Esophagus muscularis mucosa (tissue), 4 donors: ENCODE measurements around the gene HAPLN3. TPM values are rescaled to one million over a fixed set of nuclear protein-coding genes. Genes with fewer than 3 reads are reported as not detected.

Source experiments
- DNase-seq: peaks from one replicate; pipeline ENCODE4 v3.0.0-alpha.2; 2017; ENCODE audit errors: extremely low spot score
- H3K27ac ChIP-seq, 4 donors: fragments of 200-600 bp; sonication (generic); replicated peaks in 1 of 4; 1 replicate in 3 of 4; 2 replicates in 1 of 4; pipeline ENCODE4 v1.5.1; 2016 to 2019; ENCODE audit warnings: mild to moderate bottlenecking in 1 of 4
- H3K27me3 ChIP-seq, 4 donors: fragments of 200-600 bp; sonication (generic); one replicate each; pipeline versions ENCODE4 v1.5.1 to v1.6.0; 2016 to 2019
- H3K36me3 ChIP-seq, 4 donors: fragments of 200-600 bp; sonication (generic); one replicate each; pipeline ENCODE4 v1.5.1; 2016 to 2019
- H3K4me1 ChIP-seq, 4 donors: fragments of 200-600 bp; sonication (generic); one replicate each; pipeline ENCODE4 v1.5.1; 2016 to 2019
- H3K4me3 ChIP-seq, 4 donors: fragments of 200-600 bp; sonication (generic); 1 replicate in 2 of 4; 2 replicates in 2 of 4; pipeline ENCODE4 v1.5.1; 2016 to 2019; ENCODE audit warnings: mild to moderate bottlenecking in 4 of 4, moderate library complexity in 1 of 4
- H3K9me3 ChIP-seq, 4 donors: fragments of 200-600 bp; sonication (generic); 1 replicate in 3 of 4; 2 replicates in 1 of 4; pipeline ENCODE4 v1.5.1; 2016 to 2019
- EP300 ChIP-seq: sonication (generic); formaldehyde crosslinking; IDR thresholded peaks from one replicate; pipeline ENCODE4 v1.6.1; 2017; ENCODE audit warnings: antibody characterized with exemption
- POLR2A ChIP-seq: fragments of 450-650 bp; IDR thresholded peaks from one replicate; pipeline ENCODE4 v1.6.1; 2017; ENCODE audit warnings: antibody characterized with exemption, moderate library complexity, mild to moderate bottlenecking, low read depth
- POLR2AphosphoS5 ChIP-seq, 2 donors: sonication (generic); formaldehyde crosslinking; IDR thresholded peaks; one replicate each; pipeline ENCODE4 v1.6.1; 2017; ENCODE audit warnings: antibody characterized with exemption in 2 of 2
- WGBS: methylation state at CpG from one replicate; pipeline ENCODE4 v1.1.5; 2018; 5-methylcytosine and 5-hydroxymethylcytosine counted together
- intact Hi-C: fragments of 100-400 bp; cut with DNase I; formaldehyde crosslinking; loops from one replicate; pipeline ENCODE4 v1.15.1; 2023
- total RNA-seq, 4 donors: library from RNA; depleted of rRNA; stranded (reverse); fragments of >200 nt; gene quantifications; one replicate each; pipeline versions ENCODE4 v1.1.0 to v1.2.1, GENCODE V29; 2016
- TF ChIP-seq, protein P1 (sequence below), 3 experiments: fragments of 200-600 bp in 2 of 3; fragments of 450-650 bp in 1 of 3; sonication (generic) in 2 of 3; IDR thresholded peaks; one replicate each; pipeline ENCODE4 v1.5.1; 2017 to 2019; ENCODE audit warnings: antibody characterized with exemption in 3 of 3, mild to moderate bottlenecking in 2 of 3, moderate library complexity in 1 of 3

The HAPLN3 gene
- total RNA-seq, 4 donors from 2014 or later, result 5.0 to 13.4 (median 9.9) TPM

DNA sequence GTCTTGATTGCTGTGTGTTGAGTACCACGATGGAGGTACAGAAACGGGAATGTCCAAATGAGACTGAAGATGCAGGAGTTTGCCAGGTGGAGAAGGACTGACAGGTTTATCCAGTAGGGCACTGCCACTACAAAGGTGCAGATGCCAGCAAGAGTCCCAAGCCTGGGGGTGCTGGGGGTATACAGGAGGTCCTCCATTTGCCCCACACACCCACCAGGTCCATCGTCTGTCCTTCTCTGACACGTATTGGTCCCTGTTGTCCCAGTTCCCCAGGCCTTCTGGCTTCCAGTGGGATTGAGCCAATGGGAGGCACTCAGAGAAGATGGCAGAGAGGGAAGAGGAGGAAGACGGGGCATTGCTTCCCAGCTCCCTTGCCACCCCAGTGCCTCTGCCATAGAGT, 6.6 kb downstream of the HAPLN3 start:
- intact Hi-C loops, result no loop called here
- TF ChIP-seq POLR2A, result no peak
- TF ChIP-seq, protein P1, sequence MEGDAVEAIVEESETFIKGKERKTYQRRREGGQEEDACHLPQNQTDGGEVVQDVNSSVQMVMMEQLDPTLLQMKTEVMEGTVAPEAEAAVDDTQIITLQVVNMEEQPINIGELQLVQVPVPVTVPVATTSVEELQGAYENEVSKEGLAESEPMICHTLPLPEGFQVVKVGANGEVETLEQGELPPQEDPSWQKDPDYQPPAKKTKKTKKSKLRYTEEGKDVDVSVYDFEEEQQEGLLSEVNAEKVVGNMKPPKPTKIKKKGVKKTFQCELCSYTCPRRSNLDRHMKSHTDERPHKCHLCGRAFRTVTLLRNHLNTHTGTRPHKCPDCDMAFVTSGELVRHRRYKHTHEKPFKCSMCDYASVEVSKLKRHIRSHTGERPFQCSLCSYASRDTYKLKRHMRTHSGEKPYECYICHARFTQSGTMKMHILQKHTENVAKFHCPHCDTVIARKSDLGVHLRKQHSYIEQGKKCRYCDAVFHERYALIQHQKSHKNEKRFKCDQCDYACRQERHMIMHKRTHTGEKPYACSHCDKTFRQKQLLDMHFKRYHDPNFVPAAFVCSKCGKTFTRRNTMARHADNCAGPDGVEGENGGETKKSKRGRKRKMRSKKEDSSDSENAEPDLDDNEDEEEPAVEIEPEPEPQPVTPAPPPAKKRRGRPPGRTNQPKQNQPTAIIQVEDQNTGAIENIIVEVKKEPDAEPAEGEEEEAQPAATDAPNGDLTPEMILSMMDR (IDR thresholded peaks at IDR 0.05), result no peak
- no peak for TF ChIP-seq EP300
- no peak for TF ChIP-seq POLR2AphosphoS5 (IDR thresholded peaks at IDR 0.05)
- Histone ChIP-seq H3K9me3 (no peaks in the 10 kb centered on the region), H3K27me3 (peaks cover 0 to 23% (median 6%) of the 10 kb centered on the region in 4 donors), H3K4me3 (no peak overlapping the region), H3K36me3 (peaks cover 0 to 3% (median 0%) of the 10 kb centered on the region in 4 donors), H3K27ac (no peak overlapping the region), H3K4me1 (no peaks in the 10 kb centered on the region)
- 89% methylated on average over 5 of the region's 5 CpGs for WGBS
- no peak for DNase-seq

DNA sequence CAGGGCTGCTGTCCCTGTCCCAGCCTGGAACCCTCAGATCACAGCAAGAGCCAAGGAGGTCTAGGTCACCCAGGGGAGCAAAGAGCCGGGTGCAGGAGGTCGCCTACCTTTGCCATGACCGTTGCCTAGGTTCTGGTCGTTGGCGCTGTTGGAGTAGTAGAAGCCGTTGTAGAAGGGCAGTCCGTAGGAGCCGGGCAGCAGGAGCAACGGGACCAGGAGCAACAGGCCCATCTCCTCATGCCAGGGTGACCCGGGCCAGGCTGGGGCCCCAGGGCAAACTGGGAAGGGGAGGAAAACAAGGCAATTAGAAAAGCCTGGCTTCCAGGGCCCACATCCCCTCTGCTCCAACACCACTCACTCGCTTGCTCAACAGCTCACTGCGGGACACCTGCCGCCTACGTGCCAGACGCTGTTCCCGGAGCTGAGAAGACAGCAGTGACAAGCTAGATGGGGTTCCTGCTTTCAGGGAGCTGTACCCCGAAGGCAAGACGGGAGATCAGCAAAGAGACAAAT, 8.2 kb downstream of the HAPLN3 start:
- TF ChIP-seq POLR2A (no peak), EP300 (no peak), POLR2AphosphoS5 (IDR thresholded peaks at IDR 0.05) (no peak)
- TF ChIP-seq, protein P1 (IDR thresholded peaks at IDR 0.05), result no peak
- H3K4me3 ChIP-seq, result no peak overlapping the region
- H3K9me3 ChIP-seq, result no peaks in the 10 kb centered on the region
- H3K27ac ChIP-seq, result no peak overlapping the region
- H3K36me3 ChIP-seq, result peaks cover 0 to 3% (median 0%) of the 10 kb centered on the region in 4 donors
- peaks cover 0 to 7% (median 0%) of the 10 kb centered on the region in 4 donors for H3K27me3 ChIP-seq
- 84% methylated on average over 15 of the region's 18 CpGs for WGBS
- H3K4me1 ChIP-seq, result no peaks in the 10 kb centered on the region
- no peak for DNase-seq
- intact Hi-C loops, result no loop called here

DNA sequence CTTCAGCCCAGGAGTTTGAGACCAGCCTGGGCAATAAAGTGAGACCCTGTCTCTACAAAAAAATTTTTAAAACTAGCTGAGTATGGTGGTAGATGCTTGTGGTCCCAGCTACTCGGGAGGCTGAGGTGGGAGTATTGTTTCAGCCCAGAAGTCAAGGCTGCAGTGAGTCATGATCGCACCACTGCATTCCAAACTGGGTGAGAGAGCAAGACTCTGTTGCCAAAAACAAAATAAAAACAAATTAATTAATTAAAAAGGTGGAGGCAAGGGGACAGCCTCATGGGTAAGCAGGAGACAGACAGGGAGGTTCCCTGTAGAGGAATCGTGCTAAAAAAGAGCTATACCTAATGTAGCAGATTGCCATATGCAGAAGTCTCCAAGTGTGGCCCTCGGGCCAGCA, 12.6 kb downstream of the HAPLN3 start:
- TF ChIP-seq POLR2AphosphoS5 (IDR thresholded peaks at IDR 0.05), result no peak
- TF ChIP-seq POLR2A, result no peak
- TF ChIP-seq EP300, result no peak
- TF ChIP-seq, protein P1 (IDR thresholded peaks at IDR 0.05), result no peak
- no peak overlapping the region for H3K4me3 ChIP-seq
- H3K9me3 ChIP-seq, result no peaks in the 10 kb centered on the region
- intact Hi-C loops, result no loop called here
- DNase-seq, result no peak
- no peak overlapping the region for H3K27ac ChIP-seq
- no peaks in the 10 kb centered on the region for H3K4me1 ChIP-seq
- H3K27me3 ChIP-seq, result no peaks in the 10 kb centered on the region
- WGBS, result 89% methylated on average over 4 of the region's 4 CpGs
- peaks cover 0 to 11% (median 3%) of the 10 kb centered on the region in 4 donors for H3K36me3 ChIP-seq

DNA sequence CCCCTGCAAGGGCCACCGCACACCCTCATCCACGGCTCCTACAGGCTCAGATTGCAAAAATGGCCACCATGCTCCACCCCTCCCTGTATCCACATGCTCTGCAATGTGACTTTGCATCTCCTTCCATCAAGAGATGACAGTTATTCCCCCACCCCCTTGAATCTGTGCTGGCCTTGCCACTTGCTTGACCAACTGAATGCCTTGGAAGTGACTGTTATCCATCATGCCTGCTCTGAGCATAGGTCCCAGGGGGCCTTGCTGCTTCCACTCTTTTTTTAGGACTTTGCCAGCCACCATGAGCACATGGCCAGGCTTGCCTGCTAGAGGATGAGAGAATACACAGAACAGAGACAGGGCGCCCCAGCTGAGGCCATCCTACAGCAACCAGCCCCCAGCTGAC, 13.6 kb downstream of the HAPLN3 start:
- Histone ChIP-seq H3K36me3 (peaks cover 0 to 11% (median 3%) of the 10 kb centered on the region in 4 donors), H3K9me3 (no peaks in the 10 kb centered on the region), H3K27ac (no peak overlapping the region), H3K27me3 (no peaks in the 10 kb centered on the region), H3K4me3 (no peak overlapping the region), H3K4me1 (no peaks in the 10 kb centered on the region)
- intact Hi-C loops, result no loop called here
- no peak for DNase-seq
- no peak for TF ChIP-seq POLR2A
- TF ChIP-seq POLR2AphosphoS5 (IDR thresholded peaks at IDR 0.05), result no peak
- no peak for TF ChIP-seq EP300
- TF ChIP-seq, protein P1 (IDR thresholded peaks at IDR 0.05), result no peak
- 94% methylated on average over 3 of the region's 3 CpGs for WGBS
